GM12873 (cell line): ENCODE measurements around the gene BUB1B.

Experiments used
- CTCF ChIP-seq: IDR thresholded peaks from 2 replicates; pipeline ENCODE4 v1.5.1; 2012; ENCODE audit warnings: low read depth, mild to moderate bottlenecking, moderate library complexity, low read length, control low read depth; ENCODE audit not compliant: insufficient read depth; ENCODE audit errors: missing control alignments

BUB1B gene

GRCh38 chr15:40263024-40263754, 102.3 kb downstream of the BUB1B start:
- no peak for TF ChIP-seq CTCF

GRCh38 chr15:40264321-40265153, 103.7 kb downstream of the BUB1B start:
- no peak for TF ChIP-seq CTCF

GRCh38 chr15:40265355-40265754, 104.5 kb downstream of the BUB1B start:
- no peak for TF ChIP-seq CTCF

GRCh38 chr15:40265875-40266274, 105.0 kb downstream of the BUB1B start:
- no peak for TF ChIP-seq CTCF

GRCh38 chr15:40266828-40267304, 106.0 kb downstream of the BUB1B start:
- no peak for TF ChIP-seq CTCF

GRCh38 chr15:40267670-40268069, 106.8 kb downstream of the BUB1B start:
- TF ChIP-seq CTCF: no peak

GRCh38 chr15:40269604-40270003, 108.7 kb downstream of the BUB1B start:
- no peak for TF ChIP-seq CTCF
